Activated gamma-delta T cell treated with Interleukin-2 at 50 U/mL for 16 hours (primary cell): Measurements from ENCODE around the gene IFITM2.

Source experiments
- DNase-seq: peaks from one replicate; pipeline ENCODE4 v3.0.0-alpha.2; 2020

IFITM2 gene

DNA sequence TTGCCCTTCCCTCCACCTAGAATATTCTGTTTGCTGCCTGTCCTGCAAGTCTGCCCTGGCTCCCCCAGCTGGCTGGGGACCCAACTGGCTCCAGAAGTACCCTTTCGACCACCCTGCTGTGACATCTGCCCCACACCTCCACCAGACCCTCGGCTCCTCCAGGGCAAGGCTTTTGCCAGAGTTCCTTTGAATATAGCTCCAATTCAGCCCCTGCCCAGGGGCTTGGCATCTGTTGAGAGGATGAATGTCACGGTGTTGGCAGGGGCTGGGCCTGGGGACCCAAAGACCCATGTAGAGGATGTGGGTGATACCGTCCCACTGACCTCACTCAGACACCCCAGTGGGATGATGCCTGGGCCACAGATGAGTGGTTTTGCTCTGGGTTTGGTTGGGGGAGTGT lies 25.4 kb upstream of the IFITM2 start:
- no peak for DNase-seq

DNA sequence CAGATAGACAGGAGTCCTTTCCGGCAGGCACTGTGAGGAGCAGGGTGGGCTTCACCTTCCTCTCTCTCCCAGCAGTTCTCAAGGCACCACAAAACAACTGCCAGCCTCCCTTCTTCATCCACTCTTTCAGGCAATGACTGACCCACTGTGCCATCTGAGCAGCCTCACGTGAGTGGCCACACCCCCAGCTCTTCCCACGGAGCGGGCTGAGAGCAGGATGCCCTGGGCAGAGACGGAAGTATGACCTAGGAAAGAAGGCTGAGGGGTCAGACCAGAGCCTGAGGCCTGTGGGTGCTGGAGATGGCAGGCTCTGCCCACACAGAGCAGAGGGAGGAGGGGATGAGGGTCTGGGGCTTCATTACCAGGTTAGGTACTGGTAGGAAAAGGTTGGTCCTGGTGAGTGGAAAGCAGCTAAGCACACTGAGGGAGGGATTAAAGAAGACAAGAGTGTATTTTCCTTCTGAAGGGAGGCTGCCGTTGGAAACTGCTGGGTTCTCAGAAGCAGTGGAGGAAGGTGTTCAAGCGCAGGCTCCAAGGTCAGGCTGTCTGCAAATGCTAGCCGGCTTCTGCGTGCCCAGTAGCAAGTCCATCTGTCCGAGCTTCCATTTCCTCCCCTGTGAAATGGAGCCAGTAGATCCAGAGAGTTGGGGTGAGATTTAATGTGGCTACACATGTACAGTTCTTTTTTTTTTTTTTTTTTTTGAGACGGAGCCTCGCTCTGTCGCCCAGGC lies 24.8 kb upstream of the IFITM2 start:
- no peak for DNase-seq

DNA sequence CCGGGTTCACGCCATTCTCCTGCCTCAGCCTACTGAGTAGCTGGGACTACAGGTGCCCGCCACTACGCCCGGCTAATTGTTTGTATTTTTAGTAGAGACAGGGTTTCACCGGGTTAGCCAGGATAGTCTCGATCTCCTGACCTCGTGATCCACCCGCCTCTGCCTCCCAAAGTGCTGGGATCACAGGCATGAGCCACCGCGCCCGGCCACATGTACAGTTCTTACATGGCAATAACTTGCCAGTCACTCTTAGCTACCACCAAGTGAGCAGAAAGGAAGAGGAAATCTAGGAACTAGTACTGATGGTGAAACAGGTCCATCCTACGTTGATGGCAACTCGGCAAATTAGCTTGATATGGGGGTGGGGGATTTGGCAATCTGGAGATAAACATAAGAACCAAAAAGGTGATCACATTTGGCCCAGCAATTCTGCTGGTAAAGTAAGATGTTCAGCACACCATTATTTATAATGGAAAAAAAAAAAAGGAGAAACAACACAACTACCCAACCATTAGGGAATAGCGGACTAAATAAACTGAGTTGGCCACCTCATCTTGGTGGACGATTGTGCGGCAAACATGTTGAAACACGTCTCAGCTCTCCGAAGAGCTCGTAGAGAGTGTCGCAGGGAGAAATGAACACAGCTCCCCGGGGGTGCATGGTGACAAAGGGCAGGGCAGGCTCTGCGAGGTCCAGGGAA lies 24.1 kb upstream of the IFITM2 start:
- no peak for DNase-seq

DNA sequence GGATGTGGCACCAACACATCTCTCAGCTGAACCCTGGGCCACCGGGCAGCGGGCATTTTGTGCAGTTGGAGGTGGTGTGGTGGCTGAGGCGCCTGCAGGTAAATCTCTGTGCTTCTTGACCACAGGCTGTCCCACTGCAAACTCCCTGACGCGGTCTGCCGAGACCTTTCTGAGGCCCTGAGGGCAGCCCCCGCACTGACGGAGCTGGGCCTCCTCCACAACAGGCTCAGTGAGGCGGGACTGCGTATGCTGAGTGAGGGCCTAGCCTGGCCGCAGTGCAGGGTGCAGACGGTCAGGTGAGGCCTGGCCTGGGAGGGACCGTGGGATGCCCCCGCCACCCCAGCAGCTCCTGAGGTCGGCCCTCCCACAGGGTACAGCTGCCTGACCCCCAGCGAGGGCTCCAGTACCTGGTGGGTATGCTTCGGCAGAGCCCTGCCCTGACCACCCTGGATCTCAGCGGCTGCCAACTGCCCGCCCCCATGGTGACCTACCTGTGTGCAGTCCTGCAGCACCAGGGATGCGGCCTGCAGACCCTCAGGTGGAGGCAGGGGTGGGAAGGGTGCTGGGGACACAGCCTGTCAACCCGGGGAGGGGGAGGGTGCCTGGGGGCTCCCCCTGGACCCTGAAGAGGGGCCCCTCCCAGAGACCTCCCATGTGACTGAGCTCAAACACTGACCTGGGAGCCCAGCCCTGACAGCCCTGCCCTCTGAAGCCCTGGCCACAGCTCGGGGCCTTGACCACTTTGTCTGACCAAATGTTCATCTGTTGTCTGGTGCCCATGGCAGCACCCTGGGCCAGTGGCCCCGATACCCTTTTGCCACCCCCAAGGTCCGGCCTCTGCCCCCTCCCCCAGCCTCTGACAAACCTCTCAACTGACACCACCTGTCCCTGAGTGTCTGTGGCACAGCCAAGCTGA lies 23.3 kb upstream of the IFITM2 start:
- no peak for DNase-seq

DNA sequence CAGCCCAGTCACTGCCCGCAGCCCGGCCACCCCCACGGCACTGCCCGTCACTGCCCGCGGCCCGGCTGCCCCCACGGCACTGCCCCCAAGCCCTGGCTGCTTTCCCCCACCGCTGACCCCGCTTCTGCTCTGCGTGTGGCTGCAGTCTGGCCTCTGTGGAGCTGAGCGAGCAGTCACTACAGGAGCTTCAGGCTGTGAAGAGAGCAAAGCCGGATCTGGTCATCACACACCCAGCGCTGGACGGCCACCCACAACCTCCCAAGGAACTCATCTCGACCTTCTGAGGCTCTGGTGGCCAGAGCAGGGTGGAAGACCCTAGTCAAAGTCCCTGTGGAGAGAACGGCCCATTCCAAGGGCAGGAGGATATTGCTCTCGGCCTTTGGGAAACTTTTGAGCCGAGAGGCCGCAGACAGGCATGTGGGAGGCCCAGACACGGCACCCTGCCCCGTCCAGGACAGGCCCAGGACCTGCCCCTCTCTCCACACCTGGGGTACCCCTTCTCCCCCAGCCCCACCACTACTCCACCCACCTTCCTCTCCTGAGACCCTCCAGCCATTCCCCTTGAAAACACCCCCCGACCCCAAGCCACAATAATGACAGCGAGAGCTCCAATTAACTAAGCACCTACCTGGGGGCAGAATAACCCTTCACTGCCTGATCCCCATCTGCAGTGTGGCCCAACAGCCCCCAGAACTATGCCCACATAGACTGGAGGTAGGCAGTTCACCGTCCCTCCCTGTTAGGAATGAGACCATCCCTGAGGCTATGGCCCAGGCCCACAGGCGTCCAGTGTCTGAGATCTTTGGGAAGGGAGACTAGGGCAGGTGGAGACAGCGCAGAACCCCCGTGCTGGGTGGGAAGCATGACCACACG lies 22.4 kb upstream of the IFITM2 start:
- no peak for DNase-seq

DNA sequence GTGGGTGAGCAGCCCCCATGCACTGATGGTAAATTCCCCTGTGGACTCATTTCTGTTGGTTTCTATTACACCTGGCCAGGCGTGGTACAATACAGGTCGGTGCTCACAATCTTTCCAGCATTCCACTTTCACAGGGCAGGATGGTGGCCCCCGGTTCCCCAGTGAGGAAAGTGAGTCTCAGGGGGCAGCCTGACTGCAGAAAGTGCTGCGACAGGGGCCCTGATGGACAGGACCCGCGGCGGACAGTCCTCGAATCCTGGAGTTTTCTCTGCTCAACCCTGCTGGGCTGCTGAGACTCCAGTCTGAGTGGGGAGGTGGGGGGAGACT lies 21.8 kb upstream of the IFITM2 start:
- peak; percentile 1 for DNase-seq

DNA sequence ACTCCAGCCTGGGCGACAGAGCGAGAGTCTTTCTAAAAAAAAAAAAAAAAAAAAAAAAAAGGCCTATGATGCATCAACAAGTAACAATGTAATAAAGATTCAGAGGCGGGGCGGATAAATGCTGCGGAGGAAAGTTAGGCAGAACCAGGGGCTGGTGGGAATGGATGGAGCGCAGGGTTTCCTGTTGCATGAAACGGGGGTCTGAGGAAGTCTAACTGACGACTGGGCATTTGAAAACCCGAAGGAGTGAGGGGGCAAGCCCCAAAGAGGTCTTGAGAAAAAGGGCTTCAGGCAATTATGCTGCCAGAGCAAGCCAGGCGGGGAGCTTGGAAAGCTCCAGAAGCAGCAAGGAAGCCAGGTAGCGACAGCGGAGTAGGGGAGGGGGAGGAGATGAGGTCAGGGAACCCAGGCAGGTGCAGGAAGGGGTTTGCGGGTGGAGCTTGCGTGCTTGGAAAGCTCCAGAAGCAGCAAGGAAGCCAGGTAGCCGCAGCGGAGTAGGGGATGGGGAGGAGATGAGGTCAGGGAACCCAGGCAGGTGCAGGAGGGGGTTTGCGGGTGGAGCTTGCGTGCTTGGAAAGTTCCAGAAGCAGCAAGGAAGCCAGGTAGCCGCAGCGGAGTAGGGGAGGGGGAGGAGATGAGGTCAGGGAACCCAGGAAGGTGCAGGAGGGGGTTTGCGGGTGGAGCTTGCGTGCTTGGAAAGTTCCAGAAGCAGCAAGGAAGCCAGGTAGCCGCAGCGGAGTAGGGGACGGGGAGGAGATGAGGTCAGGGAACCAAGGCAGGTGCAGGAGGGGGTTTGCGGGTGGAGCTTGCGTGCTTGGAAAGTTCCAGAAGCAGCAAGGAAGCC lies 20.4 kb upstream of the IFITM2 start:
- DNase-seq = peak; percentile 56

DNA sequence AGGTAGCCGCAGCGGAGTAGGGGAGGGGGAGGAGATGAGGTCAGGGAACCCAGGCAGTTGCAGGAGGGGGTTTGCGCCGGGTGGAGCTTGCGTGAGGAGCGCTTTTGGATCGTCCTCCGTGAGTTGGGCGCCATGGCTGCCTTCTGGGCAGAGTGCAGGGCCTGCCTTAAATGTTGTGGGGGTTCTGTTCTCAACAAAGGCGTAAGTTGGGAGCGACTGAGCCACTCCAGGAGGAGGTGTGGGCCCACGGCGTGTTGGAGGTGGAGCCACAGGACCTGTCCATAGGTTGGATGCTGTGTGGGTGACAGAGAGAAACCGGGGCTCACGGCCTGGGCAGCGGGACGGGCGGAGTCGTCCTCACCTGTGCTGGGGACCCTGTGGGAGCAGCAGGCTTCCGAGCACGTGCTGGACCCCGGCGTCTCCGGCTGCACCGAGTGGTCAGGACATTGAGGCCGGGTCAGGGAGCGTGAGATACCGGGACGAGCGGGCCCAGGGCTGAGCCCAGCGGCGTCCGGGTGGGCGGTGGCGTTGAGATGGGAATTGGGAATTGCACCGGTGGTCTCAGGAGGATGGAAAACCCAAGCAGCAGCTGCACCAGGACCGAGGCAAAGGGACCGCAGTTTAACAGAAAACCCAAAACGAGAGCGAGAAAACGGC lies 19.7 kb upstream of the IFITM2 start:
- peak; percentile 48 for DNase-seq

DNA sequence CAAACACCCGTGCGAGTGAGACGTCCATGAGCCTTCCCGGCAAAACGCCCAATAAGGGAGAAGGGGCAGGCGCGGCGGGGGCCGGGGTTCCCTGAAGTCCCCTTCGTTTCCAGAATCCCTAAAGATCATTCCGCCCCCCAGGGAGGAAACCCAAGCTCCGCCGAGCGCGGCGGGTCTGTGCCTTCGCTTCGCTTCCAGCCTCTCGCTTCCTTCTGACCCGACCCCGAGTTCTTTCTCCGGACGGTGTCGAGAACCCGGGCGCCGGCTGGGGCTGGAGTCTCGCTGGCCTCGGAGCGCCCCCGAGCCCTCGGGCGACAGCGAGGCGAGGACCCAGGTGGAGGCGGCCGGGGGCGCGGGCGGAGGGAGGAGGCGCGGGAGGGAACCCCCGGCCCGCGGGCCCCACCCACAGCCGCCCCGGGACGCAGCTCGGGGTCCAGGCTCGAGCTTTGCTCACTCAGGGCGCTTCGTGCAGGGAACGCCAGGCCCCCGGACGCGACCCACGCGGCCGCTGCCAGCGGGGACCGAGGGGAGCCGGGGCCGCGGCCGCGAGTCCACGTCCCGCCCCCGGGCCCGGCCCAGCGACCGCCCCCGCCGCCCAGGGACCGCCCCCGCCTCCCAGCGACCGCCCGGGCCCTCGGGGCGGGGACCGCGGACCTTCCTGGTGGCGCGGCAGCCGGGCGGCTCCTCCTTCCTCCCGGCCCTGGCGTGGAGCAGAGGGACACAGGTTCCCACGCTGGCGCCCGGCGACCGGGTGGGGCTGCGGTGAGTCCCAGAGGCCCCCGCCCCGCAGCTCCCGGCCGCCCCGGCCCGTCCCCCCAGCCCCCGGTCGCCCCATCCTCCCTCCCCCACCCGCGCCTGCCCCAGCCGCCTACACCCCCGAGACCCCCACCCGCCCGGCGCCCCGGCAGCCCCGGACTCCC lies 18.9 kb upstream of the IFITM2 start, which contains the start of gene PGGHG:
Gene PGGHG (plus strand): TSS at position 649 of the 920 bp plus-strand sequence. CDS start 691 bp downstream, outside the sequence.
- DNase-seq = peak; percentile 64

DNA sequence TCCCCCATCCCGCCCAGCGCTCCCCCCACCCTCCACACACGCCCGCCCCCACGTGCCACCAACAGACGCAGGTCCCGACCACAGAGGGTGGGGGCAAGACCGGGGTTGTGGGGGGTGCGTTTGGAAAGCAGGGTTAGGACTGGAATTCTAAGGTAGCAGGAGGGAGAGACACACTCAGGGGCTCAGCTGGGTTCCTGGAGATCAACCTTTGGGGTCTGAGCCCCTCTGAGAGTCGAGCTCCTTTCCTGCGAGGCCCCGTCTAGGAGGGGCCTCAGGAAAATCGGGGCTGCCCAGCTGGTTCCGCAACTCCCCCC lies 18.3 kb upstream of the IFITM2 start:
- peak; percentile 31 for DNase-seq

DNA sequence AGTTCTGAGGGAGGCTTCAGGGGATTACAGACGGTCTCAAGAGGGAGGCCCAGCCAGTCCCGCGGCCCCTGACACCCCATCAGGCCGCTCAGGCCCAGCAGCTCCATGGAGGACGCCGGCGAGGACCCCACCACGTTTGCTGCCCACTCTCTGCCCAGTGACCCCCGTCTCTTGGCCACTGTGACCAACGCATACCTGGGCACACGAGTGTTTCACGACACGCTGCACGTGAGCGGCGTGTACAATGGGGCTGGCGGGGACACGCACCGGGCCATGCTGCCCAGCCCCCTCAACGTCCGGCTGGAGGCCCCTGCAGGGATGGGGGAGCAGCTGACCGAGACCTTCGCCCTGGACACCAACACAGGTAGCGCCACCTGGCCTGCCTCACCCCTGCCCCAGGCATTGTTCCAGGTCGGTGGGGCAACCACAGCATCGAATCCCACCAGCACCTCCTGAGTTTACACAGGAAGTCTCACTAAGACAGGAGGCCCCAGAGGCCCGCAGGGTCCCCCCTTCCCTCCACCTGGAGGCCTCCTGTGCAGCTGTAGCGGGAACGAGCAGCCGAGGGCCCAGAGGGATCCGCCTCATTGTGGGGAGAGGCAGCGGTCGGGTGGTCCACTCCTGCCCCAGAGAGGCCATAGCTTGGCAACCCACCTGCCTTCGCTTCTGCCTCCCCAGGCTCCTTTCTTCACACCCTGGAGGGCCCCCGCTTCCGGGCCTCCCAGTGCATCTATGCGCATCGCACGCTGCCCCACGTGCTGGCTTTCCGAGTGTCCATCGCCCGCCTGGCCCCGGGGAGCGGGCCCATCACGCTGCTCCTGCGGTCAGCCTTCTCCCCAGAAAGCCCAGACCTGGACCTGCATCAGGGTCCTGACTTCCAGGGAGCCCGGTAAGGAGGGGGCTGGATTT lies 17.6 kb upstream of the IFITM2 start:
- no peak for DNase-seq

DNA sequence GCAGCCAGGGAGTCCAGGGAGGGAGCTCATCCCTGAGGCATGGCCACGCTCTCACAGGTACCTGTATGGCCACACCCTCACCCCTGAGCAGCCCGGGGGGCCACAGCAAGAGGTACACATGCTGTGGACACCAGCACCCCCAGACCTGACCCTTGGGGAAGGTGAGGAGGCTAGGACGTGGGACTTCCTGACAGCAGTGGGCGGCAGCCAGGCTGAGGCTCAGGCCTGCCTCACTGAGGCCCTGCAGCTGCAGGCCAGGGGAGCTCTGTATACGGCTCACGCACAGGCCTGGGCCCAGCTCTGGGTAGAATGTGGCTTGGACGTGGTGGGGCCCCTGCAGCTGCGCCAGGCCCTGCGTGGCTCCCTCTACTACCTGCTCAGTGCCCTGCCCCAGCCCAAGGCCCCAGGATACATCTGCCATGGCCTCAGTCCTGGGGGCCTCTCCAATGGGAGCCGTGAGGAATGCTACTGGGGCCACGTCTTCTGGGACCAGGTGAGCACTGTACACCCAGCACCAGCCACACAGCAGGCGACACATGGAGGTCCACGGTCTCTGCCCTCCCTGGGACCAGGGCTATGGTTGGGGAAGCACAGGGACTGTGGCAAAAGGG lies 16.9 kb upstream of the IFITM2 start:
- DNase-seq = no peak

DNA sequence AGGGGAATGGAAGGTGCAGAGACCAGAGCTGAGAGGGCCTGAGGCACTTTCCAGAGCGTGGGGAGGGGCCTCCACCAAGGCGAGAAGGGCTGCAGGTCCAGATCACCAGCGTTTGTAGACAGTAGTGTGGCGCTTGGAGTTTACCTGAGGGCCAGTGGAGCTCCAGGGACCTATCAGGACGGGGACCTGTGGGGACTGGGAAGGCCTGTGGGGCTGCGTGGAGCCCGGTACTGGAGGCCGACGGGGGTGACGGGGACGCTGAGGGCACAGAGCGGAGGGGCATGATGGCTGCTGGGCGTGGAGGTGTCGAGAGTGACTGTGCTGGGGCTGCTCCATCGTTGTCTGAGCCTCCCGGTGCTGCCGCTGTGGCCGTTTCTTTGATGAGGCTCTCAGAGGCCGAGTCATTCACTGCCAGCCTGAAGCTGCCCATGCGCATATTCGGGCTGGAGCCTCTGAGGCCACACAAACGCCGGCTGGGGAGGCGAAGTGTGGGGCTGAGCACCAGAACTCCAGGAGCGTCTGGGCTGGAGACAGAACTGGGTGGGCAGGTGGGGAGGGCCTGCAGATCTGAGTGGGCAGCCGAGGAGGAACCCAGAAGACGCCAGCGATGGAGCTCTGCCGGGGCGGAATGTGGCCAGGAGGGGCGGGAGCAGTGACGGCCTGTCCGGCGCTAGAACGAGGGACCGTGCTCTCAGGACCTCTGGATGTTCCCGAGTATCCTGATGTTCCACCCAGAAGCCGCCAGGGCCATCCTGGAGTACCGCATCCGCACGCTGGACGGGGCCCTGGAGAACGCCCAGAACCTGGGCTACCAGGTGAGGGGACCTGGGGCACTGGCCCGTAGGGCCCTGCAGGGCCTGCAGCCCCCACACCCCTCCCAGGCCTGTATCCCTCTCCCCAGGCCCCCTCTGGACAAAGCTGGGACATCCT lies 16.1 kb upstream of the IFITM2 start:
- DNase-seq = no peak

DNA sequence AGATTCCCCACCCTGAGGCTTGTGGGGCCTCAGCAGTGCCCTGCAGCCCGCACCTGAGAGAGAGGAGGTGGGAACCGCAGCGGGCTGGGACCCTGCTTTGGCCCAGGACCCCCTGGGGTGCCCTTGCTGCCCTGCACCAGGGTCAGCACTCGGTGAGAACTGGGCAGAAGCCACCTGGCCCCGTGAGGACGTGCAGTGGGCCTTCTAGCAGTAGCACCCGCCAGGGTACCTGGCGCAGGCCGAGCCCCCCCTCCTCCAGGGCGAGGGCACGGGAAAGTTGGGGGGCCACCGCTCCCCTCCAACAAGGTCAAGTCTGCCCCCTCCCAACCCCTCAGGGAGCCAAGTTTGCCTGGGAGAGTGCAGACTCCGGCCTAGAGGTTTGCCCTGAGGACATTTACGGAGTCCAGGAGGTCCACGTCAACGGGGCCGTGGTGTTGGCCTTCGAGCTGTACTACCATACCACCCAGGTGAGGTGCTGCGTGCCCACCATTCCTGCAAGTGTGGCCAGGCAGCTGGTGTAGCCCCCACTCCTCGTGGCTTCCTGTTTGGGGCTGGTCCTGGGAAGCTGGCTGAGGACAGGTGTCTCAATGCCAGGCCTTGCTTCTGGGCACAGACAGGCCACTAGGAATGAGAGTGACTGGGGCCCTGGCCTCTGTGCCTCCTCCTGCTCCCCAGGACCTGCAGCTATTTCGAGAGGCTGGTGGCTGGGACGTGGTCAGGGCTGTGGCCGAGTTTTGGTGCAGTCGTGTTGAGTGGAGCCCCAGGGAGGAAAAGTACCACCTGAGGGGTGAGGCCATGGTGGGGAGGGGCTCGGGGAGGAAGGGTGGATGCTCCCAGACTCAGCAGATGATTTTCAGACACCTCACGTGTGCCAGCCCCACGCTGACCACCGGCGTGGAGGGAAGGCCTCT lies 15.2 kb upstream of the IFITM2 start:
- no peak for DNase-seq

DNA sequence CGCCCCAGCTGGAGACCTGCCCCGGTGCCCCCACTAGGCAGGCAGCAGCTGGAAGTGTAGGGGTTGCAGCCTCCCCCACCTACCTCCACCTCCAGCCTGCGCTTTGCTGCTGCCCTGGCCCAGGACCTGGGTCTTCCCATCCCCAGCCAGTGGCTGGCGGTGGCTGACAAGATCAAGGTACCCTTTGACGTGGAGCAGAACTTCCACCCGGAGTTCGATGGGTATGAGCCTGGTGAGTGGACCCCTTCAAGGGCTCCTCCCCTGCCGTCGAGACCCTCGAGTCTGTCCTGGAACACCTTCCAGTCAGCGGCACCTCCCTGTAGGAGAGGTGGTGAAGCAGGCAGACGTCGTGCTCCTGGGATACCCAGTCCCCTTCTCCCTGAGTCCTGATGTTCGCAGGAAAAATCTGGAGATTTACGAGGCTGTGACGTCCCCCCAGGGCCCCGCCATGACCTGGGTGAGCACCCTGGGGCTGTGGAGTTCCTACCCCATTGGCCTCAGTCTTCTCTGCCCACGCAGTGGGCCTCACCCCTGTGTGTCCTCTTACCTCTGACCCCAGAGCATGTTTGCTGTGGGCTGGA lies 14.3 kb upstream of the IFITM2 start:
- DNase-seq = no peak
